ENCODE measurements around the gene LIMCH1. TPM values are rescaled to one million over a fixed set of nuclear protein-coding genes. Genes with fewer than 3 reads are reported as not detected.

The LIMCH1 gene
- polyA plus RNA-seq, 1 of the 3 experiments (the other 2 are of a cell fraction), result 1.2 TPM

- TF ChIP-seq REST (IDR thresholded peaks at IDR 0.05; ENCODE audit: low read depth, low read length) (no peak), MXI1 (IDR thresholded peaks at IDR 0.05; ENCODE audit: low read depth, low read length) (no peak), JUND (IDR thresholded peaks at IDR 0.05) (no peak), IRF3 (IDR thresholded peaks at IDR 0.05; ENCODE audit: low read depth, low read length) (no peak), POLR2AphosphoS5 (IDR thresholded peaks at IDR 0.05; ENCODE audit: low read depth, low read length) (no peak)
Observed at GRCh38 chr4:41572956-41573355, 35.0 kb downstream of the LIMCH1 start (continued).

- H3K79me2 ChIP-seq (ENCODE audit: insufficient read depth), result no peaks in the 10 kb centered on the region
- no peaks in the 10 kb centered on the region for H3K9me2 ChIP-seq
- 56% methylated on average over 4 of the region's 4 CpGs for WGBS (ENCODE audit: low lambda C conversion rate)
- H3F3A ChIP-seq (replicated peaks; ENCODE audit: insufficient read depth), result no peaks in the 10 kb centered on the region
- H3K9me3 ChIP-seq, result no peaks in the 10 kb centered on the region
- H3K36me3 ChIP-seq (replicated peaks in 1 of 2; ENCODE audit: control insufficient read depth in 1 of 2, insufficient read depth in 2 of 2, low read length in 1 of 2), result no peaks in the 10 kb centered on the region
- no peaks in the 10 kb centered on the region for H4K20me1 ChIP-seq (ENCODE audit: insufficient read depth)
- H2AFZ ChIP-seq (ENCODE audit: low read depth), result no peak overlapping the region
- no peak overlapping the region for H3K9ac ChIP-seq
- no peaks in the 10 kb centered on the region for H3K27me3 ChIP-seq (ENCODE audit: insufficient read depth)
- ChIA-PET CTCF (interaction anchor here (0.6 kb wide), 1 partner anchor 33 kb away, joined by 3 read pairs; no protein-coding TSS in a partner anchor), POLR2A (no interaction called here)
- H3K4me2 ChIP-seq, result no peak overlapping the region
- no peak overlapping the region for H3K27ac ChIP-seq (ENCODE audit: low read depth in 2 of 2, low read length in 1 of 2)
- no peak for DNase-seq
- no peak overlapping the region; a peak in 1 of 4 replicates for H3K4me3 ChIP-seq (ENCODE audit: low read depth in 2 of 2, low read length in 1 of 2)
- peaks cover 0 to 6% of the 10 kb centered on the region in 2 experiments; a peak in 2 of 4 replicates for H3K4me1 ChIP-seq (ENCODE audit: control insufficient read depth in 1 of 2, insufficient read depth in 2 of 2, low read depth in 1 of 2, low read length in 1 of 2)
- no peak for TF ChIP-seq GATA2 (CRISPR knock-in tag; IDR thresholded peaks at IDR 0.05)
- TF ChIP-seq IRF3 (IDR thresholded peaks at IDR 0.05; ENCODE audit: low read depth, low read length), result no peak
- TF ChIP-seq ELF1 (IDR thresholded peaks at IDR 0.05), result no peak
- TF ChIP-seq SIN3A (IDR thresholded peaks at IDR 0.05; ENCODE audit: borderline replicate concordance, low read depth, low read length), result no peak
- no peak for TF ChIP-seq EP300 (IDR thresholded peaks at IDR 0.05; ENCODE audit: borderline replicate concordance in 1 of 2, low read depth in 1 of 2, low read length in 1 of 2)
- no peak for TF ChIP-seq TAF1 (IDR thresholded peaks at IDR 0.05; ENCODE audit: borderline replicate concordance, low read depth, low read length)
- TF ChIP-seq TCF12 (IDR thresholded peaks at IDR 0.05), result no peak
- TF ChIP-seq RFX5 (IDR thresholded peaks at IDR 0.05; ENCODE audit: low read length), result no peak
- no peak for TF ChIP-seq FOXJ3 (CRISPR knock-in tag; IDR thresholded peaks at IDR 0.05)
- TF ChIP-seq JUND (IDR thresholded peaks at IDR 0.05), result no peak
- no peak for TF ChIP-seq ZBTB33 (IDR thresholded peaks at IDR 0.05; ENCODE audit: borderline replicate concordance, low read depth)
- no peak for TF ChIP-seq GABPA (IDR thresholded peaks at IDR 0.05; ENCODE audit: low read depth)
- TF ChIP-seq RXRA (IDR thresholded peaks at IDR 0.05; ENCODE audit: borderline replicate concordance, low read depth), result no peak
- TF ChIP-seq REST (IDR thresholded peaks at IDR 0.05; ENCODE audit: low read depth, low read length), result no peak
- TF ChIP-seq USF2 (IDR thresholded peaks at IDR 0.05; ENCODE audit: borderline replicate concordance, low read depth, low read length), result no peak
- no peak for TF ChIP-seq FOXM1 (IDR thresholded peaks at IDR 0.05; ENCODE audit: low read depth)
Observed at GRCh38 chr4:41573502-41574001, 35.6 kb downstream of the LIMCH1 start.
